NT2/D1 (cell line): Measurements from ENCODE around the gene DEFB113.
"Not testable (repeated sequence)": the region's sequence is repeated elsewhere in the genome, so short reads cannot be mapped to it uniquely, and the experiment has no call there.

Source experiments
- DNase-seq: peaks from one replicate; pipeline ENCODE4 v3.0.0-alpha.2; 2011; ENCODE audit warnings: low read depth, low spot score
- H3K27me3 ChIP-seq: 2 replicates; pipeline ENCODE4 v1.6.0; 2011; ENCODE audit warnings: mild to moderate bottlenecking; ENCODE audit not compliant: insufficient read length, insufficient read depth
- H3K36me3 ChIP-seq: 2 replicates; pipeline ENCODE4 v1.6.1; 2011; ENCODE audit warnings: mild to moderate bottlenecking, low read length, mixed read lengths; ENCODE audit not compliant: insufficient read depth, insufficient read length
- H3K4me1 ChIP-seq: 2 replicates; pipeline ENCODE4 v1.5.1; 2011; ENCODE audit not compliant: insufficient read depth, insufficient read length
- H3K4me3 ChIP-seq: 2 replicates; pipeline ENCODE4 v1.5.1; 2011; ENCODE audit warnings: low read depth; ENCODE audit not compliant: insufficient read length
- H3K9ac ChIP-seq: 2 replicates; pipeline ENCODE4 v1.6.0; 2011; ENCODE audit warnings: low read depth; ENCODE audit not compliant: insufficient read length
- H3K9me3 ChIP-seq: 2 replicates; pipeline ENCODE4 v1.5.1; 2011; ENCODE audit warnings: mild to moderate bottlenecking, low read length; ENCODE audit not compliant: insufficient read depth
- SUZ12 ChIP-seq: IDR thresholded peaks from 2 replicates; pipeline ENCODE4 v1.6.1; 2011; ENCODE audit not compliant: insufficient read length, insufficient read depth; ENCODE audit errors: extremely low read depth
- YY1 ChIP-seq: IDR thresholded peaks from 2 replicates; pipeline ENCODE4 v1.6.1; 2011; ENCODE audit not compliant: insufficient read length, insufficient read depth
- ZNF274 ChIP-seq: IDR thresholded peaks from 2 replicates; pipeline ENCODE4 v1.6.1; 2011; ENCODE audit warnings: mild to moderate bottlenecking, low read depth, low read length

The DEFB113 gene

DNA sequence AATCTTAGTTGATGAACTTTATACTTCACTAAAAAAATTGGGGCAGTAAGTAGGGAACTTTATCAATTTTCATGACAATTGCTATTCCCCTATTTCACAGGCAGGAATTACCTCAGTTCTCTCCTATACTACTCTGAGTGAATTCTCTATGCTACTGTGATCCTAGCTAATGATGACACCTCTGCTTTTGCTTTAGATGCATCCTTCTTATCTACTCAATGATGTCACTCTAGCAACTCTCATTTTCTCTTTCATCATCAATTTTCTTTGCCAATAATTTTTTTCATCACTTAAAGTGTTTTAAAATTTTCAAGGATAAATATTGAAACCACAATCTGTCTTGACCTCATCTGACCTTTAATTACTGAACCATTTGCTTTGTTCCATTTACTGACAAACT, 13.6 kb downstream of the DEFB113 start:
- no peak for DNase-seq
- no peak overlapping the region for H3K4me3 ChIP-seq
- no peaks in the 10 kb centered on the region for H3K36me3 ChIP-seq
- H3K9me3 ChIP-seq = no peaks in the 10 kb centered on the region
- no peaks in the 10 kb centered on the region for H3K27me3 ChIP-seq
- H3K9ac ChIP-seq = no peak overlapping the region
- H3K4me1 ChIP-seq = no peaks in the 10 kb centered on the region
- TF ChIP-seq ZNF274 = no peak

DNA sequence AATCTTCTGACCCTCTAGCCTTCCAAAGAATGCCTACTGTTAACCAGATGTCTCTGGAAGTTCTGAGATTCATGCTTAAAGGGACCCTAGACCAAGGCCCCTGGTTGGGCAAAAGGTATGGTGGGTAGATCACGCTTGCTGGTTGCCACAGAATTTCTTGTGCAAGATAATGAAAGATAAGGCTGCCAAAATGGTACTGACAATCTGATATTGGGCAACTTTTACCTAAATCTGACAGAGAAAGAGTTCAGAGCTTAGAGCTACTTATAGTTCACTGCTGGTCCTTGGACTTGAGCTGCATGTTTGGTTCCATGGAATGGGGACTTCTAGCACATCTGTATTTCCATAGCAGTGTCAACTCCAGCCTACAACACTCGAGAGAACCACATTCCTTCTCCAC, 17.5 kb downstream of the DEFB113 start:
- H3K36me3 ChIP-seq = no peaks in the 10 kb centered on the region
- no peak for DNase-seq
- TF ChIP-seq SUZ12 (no peak), ZNF274 (no peak), YY1 (no peak)
- H3K4me1 ChIP-seq = no peaks in the 10 kb centered on the region
- H3K4me3 ChIP-seq = no peak overlapping the region
- no peaks in the 10 kb centered on the region for H3K27me3 ChIP-seq
- H3K9me3 ChIP-seq = no peaks in the 10 kb centered on the region
- H3K9ac ChIP-seq = no peak overlapping the region

DNA sequence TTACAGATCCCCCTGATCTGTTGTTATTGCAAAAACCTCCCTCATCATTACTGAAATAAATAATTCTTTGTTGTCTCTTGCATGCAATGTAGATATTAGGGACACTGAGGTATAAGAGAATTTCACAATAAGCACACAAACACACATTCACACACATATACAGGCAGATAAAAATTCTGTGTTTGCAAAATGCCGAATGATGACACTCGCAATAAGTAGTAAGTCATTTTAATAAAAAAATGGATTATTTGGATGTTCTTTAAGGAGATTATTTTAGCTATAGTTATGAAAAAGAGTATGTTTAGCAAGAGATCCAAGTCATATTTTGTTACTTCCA, 19.0 kb downstream of the DEFB113 start:
- no peak overlapping the region for H3K4me3 ChIP-seq
- H3K27me3 ChIP-seq = no peaks in the 10 kb centered on the region
- no peaks in the 10 kb centered on the region for H3K9me3 ChIP-seq
- no peaks in the 10 kb centered on the region for H3K36me3 ChIP-seq
- H3K9ac ChIP-seq = no peak overlapping the region
- no peak for DNase-seq
- TF ChIP-seq SUZ12 = no peak
- no peak for TF ChIP-seq YY1
- no peak for TF ChIP-seq ZNF274
- no peaks in the 10 kb centered on the region for H3K4me1 ChIP-seq

DNA sequence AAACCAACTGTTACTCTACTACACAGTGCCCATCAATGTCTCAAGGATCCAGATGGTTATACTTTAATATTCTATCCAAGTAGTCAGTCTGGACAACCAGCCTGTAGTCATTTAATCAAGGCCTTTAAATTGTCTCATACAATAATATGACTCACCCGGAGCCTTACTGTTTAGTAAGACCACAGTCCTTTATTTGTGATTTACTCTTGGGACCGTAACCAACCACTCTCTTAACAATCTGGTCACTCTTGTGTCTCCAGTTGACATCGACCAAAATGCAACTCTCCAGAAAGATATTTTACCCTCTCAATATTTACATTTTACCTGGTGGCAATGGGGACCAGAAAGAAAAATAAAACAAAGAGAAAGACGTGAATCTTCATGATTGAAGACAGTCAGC, 20.4 kb downstream of the DEFB113 start:
- Histone ChIP-seq H3K36me3 (no peaks in the 10 kb centered on the region), H3K9me3 (no peaks in the 10 kb centered on the region), H3K9ac (no peak overlapping the region), H3K4me1 (no peaks in the 10 kb centered on the region), H3K27me3 (no peaks in the 10 kb centered on the region), H3K4me3 (no peak overlapping the region)
- no peak for DNase-seq
- no peak for TF ChIP-seq SUZ12
- no peak for TF ChIP-seq ZNF274
- TF ChIP-seq YY1 = no peak

DNA sequence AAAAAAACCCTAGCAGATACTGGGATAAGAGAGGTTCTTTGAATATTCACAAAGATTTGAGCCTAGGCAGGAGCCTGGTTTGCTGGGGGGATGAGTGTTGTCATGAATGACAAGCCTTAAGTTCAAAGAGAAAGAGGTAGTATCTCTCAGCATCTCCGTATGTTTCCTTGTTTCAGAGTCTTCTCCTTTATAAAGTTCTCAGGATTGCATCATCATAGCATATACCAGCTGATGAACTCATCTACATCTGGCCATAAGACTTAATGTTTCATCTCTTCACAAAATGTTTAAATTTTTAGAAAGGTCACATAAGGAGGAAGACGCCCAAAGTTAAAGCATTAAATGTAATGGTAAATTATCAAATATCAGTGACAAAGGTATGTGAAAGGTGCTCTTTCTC, 22.6 kb downstream of the DEFB113 start:
- no peaks in the 10 kb centered on the region for H3K4me1 ChIP-seq
- no peak for DNase-seq
- H3K9me3 ChIP-seq = no peaks in the 10 kb centered on the region
- TF ChIP-seq ZNF274 (no peak), SUZ12 (no peak), YY1 (no peak)
- H3K36me3 ChIP-seq = no peaks in the 10 kb centered on the region
- H3K27me3 ChIP-seq = no peaks in the 10 kb centered on the region
- no peak overlapping the region for H3K4me3 ChIP-seq
- no peak overlapping the region for H3K9ac ChIP-seq

DNA sequence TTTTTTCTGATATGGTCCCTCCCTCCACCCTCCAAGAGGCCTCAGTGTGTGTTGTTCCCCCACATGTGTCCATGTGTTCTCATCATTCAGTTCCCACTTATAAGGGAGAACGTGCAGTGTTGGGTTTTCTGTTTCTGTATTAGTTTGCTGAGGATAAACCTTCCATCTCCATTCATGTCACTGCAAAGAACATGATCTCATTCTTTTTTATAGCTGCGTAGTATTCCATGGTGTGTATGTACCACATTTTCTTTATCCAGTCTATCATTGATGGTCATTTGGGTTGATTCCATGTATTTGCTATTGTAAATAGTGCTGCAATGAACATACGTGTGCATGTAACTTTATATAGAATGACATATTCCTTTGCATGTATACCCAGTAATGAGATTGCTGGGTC, 25.4 kb downstream of the DEFB113 start:
- H3K9me3 ChIP-seq, DNase-seq, H3K4me3 ChIP-seq: not testable (repeated sequence)

DNA sequence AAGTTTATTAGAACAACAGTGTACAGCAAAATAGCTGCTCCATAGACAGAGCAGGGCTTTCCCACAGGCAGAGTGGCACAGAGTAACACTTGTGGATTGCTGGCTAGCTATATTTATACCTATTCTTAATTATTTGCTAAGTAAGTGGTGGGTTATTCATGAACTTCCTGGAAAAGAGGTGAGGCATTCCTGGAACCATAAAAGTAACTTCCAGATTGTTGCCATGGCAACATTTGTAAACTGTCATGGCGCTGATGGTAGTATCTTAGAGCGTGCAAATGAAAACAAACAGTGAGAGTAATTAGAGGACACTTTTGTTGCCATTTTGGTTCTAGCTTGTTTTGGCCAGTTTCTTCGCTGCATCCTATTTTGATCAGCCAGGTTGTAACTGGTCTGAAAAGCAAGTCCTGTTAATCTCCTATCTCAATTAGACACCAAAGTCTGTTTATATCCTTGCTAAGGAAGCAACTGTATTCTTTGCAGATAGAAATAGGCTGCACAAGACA, 29.4 kb downstream of the DEFB113 start:
- H3K4me1 ChIP-seq = no peaks in the 10 kb centered on the region
- DNase-seq = no peak
- no peaks in the 10 kb centered on the region for H3K9me3 ChIP-seq
- TF ChIP-seq YY1 = no peak
- no peak for TF ChIP-seq ZNF274
- no peak for TF ChIP-seq SUZ12
- no peak overlapping the region for H3K4me3 ChIP-seq
- no peaks in the 10 kb centered on the region for H3K27me3 ChIP-seq
- H3K36me3 ChIP-seq = no peaks in the 10 kb centered on the region
- H3K9ac ChIP-seq = no peak overlapping the region

More for the DNA sequence above, 25.4 kb downstream of the DEFB113 start:
- not testable (repeated sequence) for H3K4me1 ChIP-seq, H3K9ac ChIP-seq, H3K27me3 ChIP-seq, H3K36me3 ChIP-seq

DNA sequence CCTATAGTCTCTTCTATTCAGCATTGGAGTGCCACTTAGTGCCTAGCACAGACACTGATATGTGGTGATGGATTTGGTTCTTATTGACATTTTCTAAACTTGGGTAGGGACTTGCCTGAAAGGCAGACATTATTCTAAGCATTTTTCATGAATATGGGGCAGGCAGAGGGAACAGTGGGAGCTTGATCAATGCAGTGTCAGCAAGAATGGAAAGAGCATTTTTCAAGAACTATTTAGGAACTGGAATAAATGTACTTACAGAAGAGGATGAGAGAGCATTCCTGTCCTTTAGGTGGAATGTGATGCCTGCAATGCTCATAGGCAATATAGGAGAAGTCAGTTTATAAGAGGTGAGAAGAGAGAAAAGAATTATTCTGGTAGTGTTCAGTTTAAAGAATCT, 31.6 kb downstream of the DEFB113 start:
- Histone ChIP-seq H3K36me3 (no peaks in the 10 kb centered on the region), H3K4me3 (no peak overlapping the region), H3K27me3 (no peaks in the 10 kb centered on the region), H3K9me3 (no peaks in the 10 kb centered on the region), H3K4me1 (no peaks in the 10 kb centered on the region), H3K9ac (no peak overlapping the region)
- no peak for DNase-seq
- TF ChIP-seq ZNF274 = no peak
- no peak for TF ChIP-seq YY1
- TF ChIP-seq SUZ12 = no peak
